Kidney tubule cell (primary cell): Measurements from ENCODE around the gene CPTP.

Experiments used
- DNase-seq: peaks from one replicate; pipeline ENCODE4 v3.0.0-alpha.2; 2018; ENCODE audit warnings: low spot score

The CPTP gene

DNA sequence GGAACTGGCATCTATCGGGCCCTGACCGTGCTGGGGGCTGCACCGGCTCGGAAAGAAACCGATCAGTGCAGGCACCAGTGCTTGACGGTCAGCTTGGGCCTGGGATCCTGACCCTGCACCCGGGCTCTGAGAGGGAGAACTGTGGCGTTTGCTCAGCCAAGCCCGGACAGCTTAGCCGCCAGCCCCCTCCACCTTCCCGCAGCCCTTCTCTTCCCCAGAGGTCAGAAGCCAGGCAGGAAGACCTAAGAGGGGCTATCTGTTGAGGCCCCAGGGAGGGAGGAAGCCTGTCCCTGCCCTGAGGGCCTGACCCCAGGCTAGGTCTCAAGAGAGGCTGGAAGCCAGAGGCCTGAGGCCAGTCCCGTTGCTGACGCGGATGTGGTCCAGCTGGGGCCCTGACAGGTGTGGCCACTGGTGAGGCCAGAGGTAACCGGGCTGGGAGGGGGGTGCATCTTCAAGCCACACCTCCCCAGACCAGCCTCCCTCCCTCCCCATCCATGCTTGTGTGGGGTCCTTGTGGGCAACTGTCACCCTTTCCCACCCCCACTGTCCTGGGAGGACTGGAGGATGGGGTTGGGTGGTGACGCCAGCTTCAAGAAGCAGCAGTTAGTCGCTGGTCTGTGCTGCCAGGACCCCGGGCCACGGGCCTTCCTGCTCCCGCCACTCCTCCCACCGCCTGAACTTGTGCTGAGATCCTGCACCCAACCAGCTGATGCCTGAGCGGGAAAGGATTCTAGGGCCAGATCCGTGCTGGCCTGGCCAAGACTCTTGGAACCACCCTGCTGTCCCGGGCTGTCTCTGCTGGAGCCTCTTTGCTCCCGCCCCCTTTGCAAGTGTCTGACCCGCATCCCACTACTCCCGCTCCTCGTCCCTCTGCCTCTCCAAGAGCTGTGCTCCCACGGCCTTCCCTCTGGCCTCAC lies 27.2 kb downstream of the CPTP start:
- DNase-seq = no peak

DNA sequence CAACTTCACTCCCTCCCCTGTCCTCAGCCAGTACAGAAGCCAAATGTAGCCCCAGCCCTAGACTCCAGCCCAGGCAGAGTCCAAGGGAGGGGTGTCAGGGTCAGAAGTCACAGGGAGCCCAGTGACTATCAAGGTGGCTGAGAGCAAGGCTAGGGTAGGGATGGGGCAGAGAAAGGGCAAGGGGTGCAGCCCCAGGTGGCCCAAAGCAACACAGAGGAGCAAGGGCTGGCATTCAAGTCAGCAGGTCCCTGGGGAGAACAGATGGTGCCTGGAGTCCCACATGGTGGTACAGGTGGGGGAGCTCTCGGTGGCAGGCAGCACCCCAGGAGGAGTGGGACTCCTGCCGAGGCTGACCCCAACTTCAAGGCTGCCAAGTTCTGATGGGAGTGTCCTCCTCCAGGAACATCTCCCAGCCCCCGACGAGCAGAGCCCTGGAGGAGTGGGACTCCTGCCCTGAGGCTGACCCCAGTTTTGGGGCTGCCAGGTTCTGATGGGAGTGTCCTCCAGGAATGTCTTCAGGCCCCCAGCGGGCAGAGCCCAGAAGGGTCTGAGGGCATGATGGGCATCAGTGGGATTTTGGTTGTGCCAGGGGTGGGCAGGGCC lies 28.3 kb downstream of the CPTP start:
- no peak for DNase-seq

DNA sequence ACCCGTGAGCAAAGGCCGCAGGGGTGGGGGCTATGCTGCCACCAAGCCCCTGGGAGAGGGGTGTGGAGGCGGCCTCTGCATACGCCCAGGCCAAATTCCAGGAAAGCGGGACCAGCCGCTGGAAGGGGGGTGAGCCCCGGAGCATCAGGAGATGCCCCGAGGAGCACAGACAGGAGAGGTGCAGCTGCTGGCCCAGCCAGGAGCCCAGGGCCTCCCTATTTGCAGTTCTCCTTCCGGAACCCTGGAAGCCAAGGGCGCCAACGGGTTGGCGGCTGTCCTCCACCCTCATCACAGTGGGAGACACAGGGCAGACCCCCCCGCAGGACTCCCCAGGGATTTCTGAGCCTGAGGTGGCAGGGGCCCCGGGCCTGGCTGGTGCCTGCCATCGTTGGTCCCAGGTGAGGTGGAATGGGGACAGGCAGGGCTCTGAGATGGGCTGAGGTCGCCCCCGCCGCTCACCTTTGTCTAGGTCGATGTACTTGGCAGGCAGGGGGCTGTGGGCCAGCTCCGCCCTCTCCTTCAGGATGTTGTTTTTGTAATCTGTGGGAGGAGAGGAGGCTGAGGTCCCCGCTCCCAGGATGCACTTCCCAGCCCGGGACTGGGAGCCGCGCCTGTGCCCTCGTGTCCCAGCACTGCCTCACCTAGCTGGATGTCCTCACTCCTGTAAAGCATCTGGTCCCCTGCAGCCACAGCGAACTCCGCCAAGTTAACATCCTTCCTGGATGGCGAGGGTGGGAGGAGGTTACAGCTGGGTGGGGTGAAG lies 29.0 kb downstream of the CPTP start:
- no peak for DNase-seq

DNA sequence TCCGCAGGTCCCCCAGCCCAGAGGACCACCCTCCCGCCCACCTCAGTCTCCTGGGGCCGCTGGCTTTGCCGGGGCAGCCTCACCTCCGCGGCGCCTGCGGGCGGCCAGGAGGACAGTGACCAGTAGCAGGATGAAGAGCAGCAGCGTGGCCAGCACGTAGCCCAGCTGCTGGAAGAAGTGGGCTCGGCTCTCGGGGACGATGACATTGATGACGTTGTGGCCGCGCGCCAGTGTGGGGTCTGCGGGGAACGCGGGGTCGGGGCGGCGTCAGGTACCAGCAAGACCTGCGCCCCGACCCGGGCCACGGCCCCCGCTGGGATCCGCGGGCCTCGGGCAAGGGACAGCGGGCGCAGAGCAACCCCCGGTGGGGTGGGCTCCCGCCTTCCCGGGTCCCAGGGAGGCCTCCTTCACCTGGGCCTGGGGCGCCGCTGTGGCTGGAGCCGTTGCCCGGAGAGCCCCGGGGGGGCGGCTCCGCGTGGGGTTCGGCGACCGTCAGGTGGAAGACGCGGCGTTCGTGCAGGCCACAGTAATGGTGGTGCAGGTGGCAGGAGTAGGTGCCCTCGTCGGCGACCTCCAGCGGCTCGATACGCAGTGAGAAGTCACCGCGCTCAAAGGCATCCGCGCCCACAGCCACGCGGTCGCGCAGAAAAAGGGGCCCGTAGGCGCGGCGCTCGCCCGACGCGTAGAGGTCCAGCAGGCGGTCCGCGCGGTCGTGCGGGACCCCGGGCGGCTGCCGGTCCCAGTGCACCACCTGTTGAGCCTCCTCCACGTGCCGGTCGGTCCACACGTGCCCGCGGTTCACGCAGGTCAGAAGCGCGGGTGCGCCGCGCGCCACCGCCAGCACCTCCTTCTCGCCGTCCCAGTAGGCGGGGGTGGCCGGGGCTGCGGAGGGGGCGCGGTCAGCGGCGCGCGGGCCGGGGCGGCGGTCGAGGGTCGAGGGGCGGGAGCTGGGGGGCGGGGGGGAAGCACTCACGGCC lies 30.0 kb downstream of the CPTP start:
- DNase-seq = no peak

DNA sequence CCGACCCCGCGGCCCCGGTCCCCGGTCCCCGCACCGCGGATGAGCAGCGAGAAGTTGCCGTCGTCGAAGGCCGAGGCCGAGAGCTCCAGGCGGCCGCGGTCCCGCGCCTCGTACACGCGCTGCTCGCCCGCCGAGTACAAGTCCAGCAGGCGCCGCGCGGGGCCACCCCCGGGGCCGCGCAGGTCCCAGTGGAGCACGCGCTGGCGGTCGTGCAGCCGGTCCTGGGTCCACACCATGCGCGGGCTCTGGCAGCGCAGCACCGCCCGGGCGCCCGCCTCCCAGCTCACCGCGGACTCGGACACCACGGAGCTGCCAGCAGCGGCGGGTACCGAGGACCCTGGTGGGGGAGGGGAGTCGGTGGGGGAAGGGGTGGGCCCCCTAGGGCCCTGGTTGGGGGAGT lies 30.8 kb downstream of the CPTP start:
- peak; percentile 40 for DNase-seq

DNA sequence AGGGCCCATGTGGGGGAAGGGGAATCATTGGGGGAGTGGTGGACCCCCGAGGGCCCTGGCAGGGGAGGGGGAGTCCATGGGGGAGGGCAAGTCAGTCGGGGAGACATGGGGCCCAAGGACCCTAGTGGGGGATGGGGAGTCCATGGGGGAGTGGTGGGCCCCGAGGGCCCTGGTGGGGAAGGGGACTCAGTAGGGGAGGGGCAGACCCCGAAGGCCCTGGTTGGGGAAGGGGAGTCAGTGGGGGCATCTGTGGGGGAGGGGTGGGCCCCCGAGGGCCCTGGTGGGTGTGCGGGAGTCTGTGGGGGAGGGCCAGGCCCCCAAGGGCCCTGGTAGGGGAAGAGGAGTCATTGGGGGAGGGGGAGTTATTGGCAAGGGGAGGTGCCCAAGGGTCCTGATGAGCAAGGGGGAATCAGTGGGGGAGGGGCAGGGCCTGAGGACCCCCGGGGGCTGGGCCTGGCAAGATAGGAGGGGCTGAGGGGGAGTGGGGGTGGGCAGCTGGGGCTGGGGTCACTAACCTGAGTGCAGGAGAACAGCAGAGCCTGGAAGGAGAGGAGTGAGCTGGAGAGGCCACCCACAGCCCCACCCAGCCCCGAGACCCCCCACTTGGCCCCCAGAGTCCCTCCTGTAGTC lies 31.7 kb downstream of the CPTP start:
- DNase-seq = no peak

DNA sequence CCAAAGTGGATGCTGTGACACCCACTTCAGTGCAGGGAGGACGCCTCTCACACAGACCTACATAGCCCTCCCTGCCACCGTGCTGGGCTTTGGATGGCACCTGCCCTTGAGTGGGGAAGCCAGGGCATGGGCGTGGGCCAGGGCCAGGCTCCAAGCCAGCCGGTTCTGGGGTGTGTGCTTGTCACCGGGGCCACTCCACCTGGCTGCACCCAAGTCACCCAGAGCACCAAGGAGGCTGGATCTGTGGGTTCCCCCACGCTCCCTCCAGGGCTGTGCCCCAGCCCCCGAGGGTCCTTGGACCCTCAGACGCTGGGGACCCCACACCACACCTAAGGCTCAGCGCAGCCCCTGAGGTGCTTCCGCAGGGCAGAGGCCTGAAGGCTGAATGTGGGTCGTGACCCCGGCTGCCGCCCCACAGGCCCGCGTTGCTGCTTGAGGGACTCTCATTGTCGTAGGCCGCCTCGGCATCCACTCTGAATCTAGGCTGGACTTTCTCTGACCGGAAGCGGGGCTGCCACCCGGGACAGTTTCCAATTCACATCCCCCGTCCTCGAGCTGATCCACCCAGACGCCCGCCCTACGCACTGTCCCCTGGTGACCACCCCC lies 32.3 kb downstream of the CPTP start:
- DNase-seq = no peak

DNA sequence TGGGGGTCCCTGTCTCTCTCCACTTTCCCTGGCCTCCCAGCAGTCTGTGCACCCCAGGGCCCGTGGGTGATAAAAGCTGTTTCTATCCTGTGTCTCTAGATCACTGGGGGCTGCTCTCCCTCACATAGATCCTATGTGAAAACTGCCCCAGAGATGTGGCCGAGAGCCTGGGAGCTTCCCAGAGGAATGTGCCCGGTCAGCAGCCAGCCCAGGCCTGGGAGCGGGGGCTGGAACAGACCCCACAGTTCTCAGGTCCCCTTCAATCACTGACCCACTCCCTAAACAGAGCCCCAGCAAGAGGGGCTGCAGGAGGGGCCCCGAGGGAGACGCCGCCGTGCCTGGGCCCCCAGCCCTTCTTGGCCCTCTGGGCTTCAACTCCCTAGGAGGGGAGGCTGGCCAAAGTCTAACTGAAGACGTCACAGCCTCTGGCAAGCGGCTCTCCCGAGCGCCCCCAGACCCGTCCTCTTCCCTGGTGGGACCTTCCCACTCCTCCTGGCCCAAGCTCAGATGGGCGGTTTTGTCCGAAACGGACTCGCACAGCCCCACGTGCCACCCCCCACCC lies 33.4 kb downstream of the CPTP start:
- no peak for DNase-seq

DNA sequence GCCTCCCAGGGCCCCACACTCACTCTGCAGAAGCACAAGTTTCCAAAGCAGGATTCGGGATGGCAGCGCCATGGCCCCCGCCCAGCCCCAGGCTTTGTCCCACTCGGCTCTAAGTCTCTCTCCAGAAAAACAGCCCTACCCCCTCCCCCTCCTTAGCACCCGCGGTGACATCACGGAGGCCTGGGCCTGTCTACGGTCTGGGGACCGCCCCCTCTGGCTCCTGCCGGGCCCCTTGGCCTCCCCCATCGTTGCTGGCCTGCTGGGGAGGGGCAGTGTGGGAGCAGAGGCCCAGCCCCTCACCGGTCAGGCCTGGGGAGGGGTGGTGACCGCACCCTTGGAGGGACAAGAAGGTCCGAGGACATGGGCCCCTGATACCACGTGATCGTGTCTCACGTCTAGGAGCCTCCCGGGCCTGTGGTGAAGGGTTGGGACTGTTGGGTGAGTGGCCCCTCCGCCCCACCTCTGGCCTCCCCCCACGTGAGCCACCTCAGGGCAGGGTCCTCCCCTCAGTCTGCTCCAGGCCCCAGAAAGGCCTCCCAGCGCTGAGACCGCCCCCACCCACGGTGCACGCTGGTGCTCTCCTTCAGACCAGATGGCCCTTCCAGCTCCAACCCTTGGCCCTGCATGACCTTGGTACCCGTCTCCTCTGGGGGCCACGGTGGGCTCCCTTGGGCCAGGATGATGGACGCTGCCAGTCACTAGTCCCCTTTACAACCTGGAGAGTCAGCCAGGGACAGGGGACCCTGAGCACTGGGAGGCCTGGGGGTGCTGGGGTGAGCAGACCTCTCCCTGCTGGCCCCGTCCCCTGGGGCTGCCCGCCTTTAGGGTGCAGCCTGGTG lies 34.0 kb downstream of the CPTP start, which contains the start of gene MXRA8:
TSS of gene MXRA8 (minus strand) at position 123 of the 839 bp plus-strand sequence. CDS start at position 72, 51 bp downstream.
- peak; percentile 37 for DNase-seq

DNA sequence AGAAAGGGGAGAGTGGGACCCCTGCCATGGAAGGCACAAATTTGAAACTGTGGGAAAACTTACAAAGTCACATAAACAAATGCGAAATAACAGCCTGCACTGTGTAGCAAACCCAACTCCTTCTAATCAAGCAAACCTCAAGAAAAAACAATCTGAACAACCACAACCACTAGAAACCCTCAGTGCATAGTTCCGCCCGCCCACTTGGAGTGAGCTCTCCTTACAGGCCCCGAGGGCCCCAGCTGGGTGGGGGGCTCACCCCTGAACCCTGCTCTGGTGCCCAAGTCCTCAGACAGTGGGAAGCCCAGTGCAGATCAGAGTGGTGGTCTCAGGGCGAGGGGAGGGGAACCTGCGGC lies 34.7 kb downstream of the CPTP start:
- DNase-seq = no peak

DNA sequence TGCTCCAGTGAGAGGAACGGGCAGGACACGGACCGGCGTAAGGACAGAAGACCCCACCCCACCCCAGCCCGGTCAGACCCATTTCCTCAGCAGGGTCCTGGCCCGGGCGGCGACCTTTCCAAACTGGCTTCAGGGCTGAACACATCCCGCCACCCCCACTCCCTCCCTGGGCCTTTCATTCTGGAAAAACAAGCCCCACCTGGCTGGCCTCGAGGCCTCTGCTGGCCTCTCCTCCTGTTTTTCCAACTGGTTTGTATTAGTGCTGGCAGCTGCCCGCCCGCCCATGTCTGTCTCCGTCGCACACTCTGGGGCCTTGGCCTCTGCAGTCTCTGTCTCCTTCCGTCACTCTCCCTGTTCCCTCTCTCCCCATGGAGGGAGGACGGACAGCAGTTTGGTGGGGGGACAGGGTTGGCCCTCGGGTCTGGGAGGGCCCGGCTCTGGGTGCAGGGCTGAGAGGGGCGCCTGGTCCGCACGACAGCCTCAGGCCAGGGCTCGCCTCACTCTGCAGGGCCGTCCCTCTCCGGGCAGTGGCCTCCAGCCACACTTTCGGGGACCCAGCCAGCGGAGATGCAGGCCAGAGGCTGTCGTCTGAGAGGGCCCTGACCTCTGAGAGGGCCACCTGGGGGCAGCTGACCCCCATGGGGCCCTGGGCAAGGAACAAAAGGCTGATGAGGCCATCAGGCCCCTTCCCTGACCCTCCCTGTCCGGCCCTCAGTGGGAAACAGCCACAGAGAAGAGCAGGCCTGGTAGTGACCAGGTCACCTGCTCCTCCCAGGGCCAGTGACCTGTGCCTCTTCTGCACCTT lies 35.3 kb downstream of the CPTP start:
- DNase-seq = no peak

DNA sequence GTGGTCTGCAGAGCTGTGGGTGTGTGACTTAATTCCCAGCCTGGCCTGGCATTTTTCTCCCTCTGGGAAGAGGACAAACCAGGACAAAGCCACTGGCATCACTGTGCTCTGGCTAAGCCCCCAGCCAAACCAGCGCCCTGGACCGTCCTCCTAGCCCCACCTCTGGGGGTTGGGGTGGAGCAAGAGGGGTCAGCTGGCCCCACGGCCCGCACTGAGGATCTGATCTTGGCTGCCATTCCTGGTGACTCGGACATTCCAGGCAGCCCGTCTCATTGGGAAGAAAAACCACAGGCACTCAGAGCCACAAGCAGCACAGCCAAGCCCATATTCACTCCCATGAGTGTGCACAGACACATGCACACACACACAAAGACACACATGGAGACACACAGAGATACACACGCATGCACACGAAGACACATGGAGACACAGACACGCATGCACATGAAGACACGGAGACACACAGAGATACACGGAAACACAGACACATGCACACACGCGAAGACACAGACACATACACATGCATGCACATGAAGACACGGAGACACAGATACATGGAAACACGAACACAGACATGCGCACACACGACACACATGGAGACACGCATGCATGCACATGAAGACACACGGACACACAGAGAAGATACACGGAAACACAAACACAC lies 36.0 kb downstream of the CPTP start:
- peak; percentile 94 for DNase-seq

DNA sequence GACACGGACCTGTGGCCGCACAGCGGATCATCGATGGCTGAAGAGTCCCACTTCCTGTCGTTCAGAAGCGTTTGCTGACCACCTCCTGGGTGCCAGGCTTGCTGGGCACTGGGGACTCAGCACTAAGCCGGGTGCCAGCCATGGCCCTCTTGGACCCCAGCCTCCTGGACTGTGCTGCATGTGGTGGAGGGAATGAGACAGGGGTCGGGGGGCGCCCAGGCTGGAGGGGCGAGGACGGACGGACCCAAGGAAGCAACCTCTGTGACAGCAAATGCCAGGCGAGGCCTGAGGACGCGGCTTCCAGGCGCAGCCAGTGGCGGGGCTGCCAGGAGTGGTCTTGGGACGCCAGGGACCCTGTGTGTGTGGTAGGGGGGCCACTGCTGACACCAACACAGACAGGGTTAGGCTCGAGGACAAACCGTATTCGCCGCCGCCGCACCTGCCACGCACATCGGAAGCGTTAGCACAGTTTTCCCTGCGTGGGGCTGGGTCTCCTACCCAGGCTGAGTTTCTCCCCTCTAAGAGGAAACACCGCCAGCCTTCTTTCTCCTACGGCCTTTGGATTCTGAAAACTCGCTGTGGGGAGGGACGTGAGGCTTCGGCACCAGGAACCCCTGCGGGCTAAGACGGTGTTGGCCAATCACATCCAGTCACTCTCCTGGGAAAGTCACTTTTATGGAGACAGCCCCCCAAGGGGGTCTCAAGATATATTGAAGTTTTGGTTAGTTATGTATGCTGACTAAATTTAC lies 36.8 kb downstream of the CPTP start:
- no peak for DNase-seq

DNA sequence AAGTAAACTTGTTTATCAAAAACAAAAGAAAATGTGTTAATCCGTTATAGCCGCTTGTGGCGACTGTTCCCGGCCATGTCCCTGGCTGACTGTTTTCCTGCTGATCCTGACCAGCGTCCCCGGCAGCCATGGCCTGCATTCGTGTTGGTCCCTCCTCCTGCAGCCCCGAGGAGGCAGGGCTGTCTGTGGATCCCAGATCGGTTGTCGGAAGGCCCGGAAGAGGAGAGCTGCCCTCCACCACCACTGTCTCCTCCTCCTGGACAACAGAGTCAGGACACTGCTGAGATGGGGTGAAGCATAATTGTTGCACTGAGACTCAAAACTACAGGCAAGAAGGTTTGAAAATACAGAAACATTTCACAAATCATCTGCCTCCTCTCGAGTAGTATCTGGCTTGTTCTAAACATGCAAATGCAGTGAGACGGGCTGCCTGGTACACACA lies 37.4 kb downstream of the CPTP start:
- DNase-seq = peak; percentile 54

DNA sequence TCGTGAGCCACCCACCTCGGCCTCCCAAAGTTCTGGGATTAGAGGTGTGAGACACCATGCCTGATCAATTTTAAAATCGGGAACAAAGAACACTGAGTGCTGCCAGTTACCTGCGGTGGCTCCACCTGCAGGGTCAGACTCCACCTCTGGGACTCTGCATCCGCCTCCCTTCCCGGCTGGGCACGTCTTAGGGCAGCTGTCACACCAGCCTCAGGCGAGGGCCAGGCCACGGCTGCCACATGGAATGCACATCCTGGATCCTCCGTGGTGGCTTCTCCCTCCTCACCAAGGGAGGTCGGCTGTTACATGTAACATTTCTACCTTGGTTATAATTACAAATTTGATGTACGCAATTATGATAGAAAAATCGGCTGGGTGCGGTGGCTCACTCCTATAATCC lies 39.7 kb downstream of the CPTP start:
- no peak for DNase-seq

DNA sequence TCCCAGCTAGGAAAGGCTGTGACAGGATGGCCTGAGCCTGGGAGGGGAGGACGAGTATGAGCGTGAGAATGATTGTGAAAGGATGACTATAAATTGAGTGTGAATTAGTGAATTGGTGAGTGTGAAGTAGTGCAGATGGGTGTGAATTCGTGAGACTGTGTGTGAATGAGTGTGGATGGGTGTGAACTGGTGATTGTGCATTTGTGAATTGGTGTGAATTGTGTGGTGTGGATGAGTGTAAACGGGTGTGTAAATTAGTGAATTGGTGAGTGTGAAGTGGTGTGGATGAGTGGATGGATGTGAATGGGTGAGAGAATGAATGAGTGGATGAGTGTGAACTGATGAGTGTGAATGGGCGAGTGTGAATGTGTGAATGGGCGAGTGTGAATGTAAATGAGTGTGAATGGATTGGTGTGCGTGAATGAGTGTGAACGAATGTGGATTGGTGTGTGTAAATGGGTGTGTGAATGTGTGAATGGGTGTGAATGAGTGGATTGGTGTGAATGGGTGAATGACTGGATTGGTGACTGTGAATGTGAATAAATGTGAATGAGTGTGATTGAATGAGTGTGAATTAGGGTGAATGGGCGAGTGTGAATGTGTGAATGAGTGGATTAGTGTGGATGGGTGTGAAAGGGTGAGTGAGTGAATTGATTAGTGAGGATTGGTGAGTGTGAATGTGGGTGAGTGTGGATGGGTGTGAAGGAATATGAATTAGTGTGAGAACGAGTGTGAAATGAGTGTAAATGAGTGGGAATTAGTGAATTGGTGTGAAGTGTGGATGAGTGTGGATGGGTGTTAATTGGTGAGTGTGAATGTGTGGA lies 41.5 kb downstream of the CPTP start:
- no peak for DNase-seq
